ENCODE results near the gene MYO5B.
"Not testable (repeated sequence)": the region's sequence is repeated elsewhere in the genome, so short reads cannot be mapped to it uniquely, and the experiment has no call there.

MYO5B gene

GRCh38 chr18:49798001-49798400 is 396.9 kb downstream of the MYO5B start:
- DNase-seq (ENCODE audit: low read depth in 2 of 2), result no peak

- no peak for DNase-seq (ENCODE audit: low read depth in 2 of 2)
Measured at GRCh38 chr18:49795612-49796552, 399.1 kb downstream of the MYO5B start.

GRCh38 chr18:49794743-49795142 is 400.2 kb downstream of the MYO5B start:
- no peak for DNase-seq (ENCODE audit: low read depth in 2 of 2)

- not testable (repeated sequence) for DNase-seq (ENCODE audit: low read depth in 2 of 2)
Measured at GRCh38 chr18:49789560-49790134, 405.3 kb downstream of the MYO5B start.

GRCh38 chr18:49788327-49788898 is 406.5 kb downstream of the MYO5B start:
- no peak for DNase-seq (ENCODE audit: low read depth in 2 of 2)

- DNase-seq (ENCODE audit: low read depth in 2 of 2), result no peak
Measured at GRCh38 chr18:49786019-49786720, 408.8 kb downstream of the MYO5B start.

GRCh38 chr18:49784427-49785185 is 410.3 kb downstream of the MYO5B start:
- DNase-seq (ENCODE audit: low read depth in 2 of 2), result no peak

GRCh38 chr18:49783631-49784030 is 411.3 kb downstream of the MYO5B start:
- not testable (repeated sequence) for DNase-seq (ENCODE audit: low read depth in 2 of 2)

GRCh38 chr18:49778826-49779465 is 416.0 kb downstream of the MYO5B start:
- DNase-seq (ENCODE audit: low read depth in 2 of 2), result no peak

Data from stimulated activated CD8-positive, alpha-beta memory T cell treated with anti-CD3 and anti-CD28 coated beads, Interleukin-15, amount 100 ng/mL, for 4 hours (primary cell).